MV-4-11 (cell line): Measurements from ENCODE around the gene CNN2.
"Not testable (repeated sequence)": the region's sequence is repeated elsewhere in the genome, so short reads cannot be mapped to it uniquely, and the experiment has no call there.

Source experiments
- DNase-seq: peaks from one replicate; lab custom pipeline; 2025; lab: John Stamatoyannopoulos, UW

Gene CNN2

DNA sequence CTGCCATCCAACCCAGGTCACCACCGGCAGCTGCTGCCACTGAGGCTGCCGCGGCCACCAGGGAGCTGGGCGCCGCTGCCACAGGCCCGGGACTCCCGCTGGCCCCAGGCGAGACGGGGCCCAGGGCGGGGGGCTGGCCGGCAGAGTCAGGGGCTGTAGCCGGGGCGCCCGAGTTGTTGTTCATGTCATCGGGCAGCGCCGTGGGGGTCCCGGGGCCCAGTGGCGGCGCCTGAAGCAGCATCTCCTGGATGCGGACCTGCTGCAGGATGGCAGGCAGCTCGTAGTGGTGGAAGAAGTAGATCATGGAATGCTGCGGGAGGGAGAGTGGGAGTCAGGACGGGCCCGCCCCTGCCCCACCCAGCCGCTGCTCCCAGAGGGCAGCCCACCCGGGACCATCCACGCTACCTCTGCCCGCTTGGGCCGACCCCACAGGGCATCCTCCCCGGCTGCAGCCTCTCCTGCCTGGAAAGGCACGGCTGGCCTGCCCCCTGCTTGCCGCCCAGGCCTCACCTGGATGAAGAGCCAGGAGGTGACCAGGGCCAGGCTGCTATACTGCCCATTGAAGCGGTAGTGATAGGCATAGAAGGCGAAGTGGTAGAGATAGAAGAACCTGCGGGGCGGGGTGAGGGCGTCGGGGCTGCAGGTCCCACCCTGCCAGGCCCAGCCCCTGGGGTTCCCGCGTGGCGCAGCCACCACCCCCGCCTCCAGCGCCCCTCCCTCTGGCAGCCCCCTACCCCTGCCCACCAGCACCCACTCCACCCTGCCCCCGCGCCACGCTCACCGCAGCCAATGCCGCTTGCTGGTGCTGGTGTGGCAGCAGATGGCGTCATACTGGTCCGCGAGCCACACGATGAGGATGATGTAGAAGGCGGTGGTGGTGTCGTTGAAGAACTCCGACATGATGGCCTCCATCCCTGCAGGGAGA is 15.6 kb upstream of the CNN2 start:
- DNase-seq: no peak

DNA sequence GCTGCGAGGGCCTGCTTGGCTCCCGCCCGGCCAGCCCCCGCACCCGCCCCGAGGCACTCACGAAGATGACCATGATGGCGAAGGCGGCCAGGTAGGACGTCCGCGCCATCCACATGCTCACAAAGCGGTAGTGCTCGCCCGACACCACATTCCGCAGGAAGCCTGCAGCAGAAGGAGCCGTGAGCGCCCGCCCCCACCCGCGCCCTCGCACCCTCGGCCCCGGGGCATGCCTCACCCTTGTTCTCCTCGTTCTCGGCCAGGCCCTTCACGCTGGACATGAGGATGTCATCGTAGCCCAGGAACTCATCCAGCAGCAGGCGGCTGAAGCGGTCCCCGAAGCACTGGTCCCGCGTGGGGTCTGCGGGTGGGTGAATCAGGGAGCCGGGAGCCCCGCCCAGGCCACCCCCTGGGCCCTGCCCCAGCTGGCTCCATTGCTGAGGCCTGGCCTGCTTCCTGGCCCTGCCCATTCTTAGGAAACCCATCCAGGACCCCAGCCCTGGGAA is 14.5 kb upstream of the CNN2 start:
- DNase-seq: no peak

DNA sequence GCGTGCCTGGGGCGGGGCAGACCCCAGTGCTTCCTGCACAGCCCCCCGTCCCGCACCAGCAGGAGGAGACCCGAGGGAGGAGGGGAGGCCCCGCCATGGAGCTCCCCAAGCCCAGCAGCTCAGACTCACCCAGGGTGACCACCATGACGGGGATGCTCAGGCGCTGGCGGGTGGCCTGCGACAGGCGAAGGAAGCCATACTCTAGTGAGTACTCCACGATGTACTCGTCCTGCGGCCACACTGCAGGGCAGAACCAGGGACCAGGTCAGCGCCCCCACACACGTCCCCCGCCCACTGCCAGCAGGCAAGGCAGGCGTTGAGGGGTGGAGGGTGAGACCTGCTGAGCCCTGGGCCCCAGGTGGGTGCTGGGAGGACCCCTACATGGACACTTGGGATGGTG is 14.1 kb upstream of the CNN2 start:
- DNase-seq: no peak

DNA sequence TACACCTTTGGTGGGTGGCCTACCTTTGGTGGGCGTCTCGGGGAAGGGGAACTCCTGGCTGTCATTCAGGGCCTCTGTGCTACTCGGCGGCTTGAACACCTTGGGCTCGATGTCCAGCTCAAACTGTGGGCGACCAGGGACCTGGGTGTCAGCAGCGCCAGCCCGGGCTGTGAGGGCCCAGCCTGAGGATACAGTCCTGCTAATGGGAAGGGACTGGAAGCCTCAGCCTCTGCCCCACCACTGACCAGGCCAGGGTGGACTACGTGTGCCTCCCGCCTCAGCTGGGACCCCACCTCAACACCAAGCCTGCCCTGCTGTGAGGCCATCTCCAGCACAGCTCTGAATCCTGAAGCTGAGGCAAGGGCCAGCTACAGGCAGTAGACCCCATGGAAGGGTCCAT is 13.2 kb upstream of the CNN2 start:
- DNase-seq: no peak

DNA sequence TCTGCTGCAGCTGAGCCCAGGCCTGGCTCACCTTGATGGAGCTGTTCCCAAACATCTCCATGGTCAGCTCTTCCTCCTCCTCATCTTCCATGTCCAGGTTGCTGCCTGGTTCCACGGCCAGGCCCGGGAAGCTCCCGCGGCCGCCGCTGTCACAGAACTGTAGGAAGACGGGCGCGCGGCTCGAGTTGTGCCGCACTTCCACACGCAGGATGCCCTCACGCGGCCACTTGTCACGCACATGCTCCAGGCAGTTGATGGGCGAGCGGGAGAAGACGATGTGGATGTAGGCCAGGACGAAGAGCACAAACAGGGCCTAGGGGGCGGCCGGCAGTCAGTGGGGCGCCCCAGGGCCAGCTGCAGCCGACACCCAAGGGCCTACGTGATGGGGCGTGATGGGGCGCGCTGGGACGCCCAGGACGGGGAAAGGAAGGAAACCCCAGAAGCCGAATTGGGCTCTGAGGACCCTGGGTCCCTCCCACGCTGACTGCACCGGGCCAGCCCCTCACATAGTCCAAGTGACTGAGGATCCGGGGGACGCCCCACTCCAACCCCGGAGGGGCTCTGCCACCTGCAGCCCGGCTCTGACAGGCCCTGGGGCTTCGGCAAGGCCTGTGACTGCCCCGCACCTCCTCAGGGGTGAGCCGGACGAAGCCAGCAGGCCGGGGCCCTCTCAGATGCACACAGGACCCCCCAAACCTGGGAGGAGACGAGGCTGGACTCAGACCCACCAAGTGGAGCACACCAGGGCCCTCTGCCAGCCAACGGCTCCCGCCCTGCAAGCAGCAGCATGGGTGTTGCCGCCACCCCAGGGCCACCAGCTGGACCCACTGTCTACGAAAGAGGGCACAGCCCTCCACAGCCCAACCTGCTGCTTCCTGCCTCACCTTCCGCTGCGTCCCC is 12.0 kb upstream of the CNN2 start:
- no peak for DNase-seq

DNA sequence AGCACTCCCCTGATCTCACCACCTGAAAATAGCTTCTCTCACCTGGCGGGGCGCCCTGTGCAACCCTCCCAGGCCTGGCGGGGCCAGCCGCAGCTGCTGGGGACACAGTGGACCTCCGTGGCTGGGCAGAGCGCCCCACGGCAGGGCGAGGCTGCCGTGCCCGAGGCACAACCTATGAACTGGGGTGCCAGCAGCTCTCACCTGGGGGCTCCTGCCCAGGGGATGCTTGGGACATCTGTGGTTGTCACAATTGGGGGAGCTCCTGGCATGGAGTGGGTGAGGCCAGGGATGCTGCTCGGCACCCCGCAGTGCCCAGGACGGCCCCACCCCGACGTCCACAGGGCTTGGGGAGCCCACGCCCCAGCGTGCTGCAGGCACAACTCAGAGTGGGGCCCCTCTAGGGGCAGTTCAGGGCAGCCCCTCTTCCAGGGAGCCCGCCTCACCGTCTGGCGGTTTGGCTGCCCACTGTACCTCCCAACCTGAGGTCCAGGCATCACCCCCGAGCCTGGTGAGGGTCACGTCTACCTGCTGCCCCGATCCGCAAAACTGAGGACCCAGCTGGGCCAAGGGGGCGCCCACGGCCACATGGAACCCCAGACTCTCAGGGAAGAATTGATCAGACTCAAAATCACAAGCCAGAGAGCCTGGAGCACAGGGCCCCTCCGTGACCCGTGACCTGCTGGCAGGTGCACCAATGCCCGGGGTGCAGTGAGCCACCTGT is 11.2 kb upstream of the CNN2 start:
- DNase-seq: no peak

DNA sequence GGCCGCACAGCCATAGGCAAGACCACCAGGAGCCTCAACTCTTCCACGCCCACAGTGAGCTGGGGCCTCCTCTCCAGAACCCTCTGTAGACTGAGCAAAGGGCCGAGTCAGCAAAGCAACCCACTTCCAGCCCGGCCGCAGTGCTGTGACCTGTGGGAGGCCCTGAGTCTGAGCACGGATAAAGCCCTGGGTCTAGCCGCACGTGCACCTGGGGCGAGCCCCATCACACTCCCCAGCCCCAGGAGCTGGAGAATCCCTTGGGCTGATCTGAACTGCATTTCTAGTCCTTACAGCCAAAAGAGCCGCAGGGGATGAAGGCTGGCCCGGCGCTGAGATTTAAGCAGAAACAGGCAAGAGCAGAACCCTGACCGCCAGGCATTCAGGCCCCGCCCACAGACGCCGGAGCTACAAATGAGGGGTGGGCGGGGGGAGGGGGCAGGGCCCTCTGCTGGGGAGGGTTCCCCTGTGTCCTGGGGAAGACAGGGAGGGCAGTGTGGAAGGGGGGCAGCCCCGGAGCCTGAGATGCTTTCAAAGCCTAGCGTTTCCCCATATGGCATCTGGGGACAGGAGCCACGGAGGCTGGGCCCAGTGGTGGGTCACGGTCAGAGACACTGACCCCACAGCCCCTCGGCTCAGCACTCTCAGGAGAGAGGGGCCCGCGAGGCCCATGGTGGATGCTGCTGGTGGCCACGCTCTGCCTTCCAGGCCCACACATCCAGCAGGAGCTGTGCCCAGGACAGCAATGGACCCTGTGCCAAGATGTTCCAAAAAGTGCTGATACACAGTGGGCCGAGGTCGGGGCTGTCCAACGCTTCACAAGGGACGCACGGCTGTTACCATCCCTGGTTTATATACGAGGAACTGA is 10.4 kb upstream of the CNN2 start:
- DNase-seq: no peak

DNA sequence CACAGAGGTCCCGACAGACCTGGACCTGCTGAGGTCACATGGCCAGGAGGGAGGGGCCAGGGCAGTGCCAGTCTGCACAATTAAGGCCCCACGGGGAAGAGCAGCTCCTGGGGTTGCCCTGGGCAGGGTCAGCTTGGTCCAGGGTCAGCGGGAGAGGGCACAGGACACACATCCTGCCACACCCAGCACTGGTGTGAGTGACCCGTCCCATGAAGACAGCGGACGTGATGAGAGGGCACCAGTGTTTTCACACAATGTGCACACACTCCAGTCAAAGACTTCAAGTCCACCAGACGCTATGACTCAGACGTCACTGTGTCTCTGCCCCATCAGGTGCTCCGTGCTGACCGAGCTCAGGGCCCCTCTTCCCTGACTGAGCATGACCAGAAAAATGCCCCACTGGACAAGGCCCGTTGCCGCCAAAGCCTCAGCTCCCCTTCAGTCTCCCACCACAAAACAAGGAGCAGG is 9.7 kb upstream of the CNN2 start:
- no peak for DNase-seq

DNA sequence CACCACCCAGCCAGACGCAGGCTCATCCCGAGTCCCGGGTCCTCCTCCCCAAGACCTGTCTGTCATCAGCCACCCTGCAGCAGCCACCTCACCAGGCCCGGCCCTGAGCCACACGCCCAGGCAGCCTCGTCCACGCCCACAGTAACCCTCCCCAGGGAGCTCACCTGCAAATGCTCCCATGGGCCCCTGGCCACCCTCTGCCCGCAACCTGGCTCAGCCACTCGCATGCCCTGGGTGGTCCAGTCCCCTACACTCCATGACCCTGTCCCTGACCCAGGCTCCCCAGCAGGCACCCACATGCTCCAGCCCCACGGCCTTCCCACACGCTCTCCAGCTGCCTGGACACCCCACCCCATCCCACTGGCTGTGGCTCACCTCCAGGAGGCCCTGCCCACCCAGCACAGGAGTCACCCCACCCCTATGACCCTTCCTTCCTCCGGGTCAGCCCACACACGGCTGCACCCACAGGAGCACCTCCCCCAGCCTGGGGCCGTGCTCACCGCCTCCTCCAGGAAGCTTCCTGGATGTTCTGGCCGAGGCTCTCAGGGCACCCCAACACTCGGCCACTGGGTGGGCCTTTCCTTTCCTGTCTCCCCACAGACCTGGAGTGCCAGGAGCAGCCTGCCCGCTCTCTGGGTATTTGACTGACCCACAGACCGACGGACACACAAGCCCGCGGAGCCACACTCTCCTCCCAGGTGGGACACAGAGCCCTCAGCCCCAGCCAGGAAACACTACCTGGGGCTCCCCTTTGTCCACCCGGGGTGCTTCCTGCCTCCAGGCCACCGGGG is 9.1 kb upstream of the CNN2 start:
- DNase-seq: no peak

DNA sequence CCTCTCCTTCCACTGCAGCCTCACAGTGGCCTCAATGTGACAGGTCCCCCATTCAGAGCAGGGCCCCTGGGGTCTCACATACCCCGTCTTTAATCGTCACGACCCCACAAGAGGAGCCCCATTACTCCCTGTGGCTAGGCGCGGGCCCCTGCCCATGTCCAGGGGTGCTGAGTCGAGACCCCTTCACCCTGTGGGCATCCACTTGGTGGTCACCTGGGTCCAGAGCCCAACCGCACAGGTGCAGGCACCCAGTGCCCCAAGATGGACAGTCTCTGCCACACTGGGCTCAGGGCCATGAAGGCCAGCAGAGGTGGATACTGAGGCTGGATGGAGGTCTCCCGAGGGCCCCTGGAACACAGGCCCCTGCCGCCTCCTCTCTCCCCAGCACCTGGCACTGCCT is 8.5 kb upstream of the CNN2 start:
- no peak for DNase-seq

DNA sequence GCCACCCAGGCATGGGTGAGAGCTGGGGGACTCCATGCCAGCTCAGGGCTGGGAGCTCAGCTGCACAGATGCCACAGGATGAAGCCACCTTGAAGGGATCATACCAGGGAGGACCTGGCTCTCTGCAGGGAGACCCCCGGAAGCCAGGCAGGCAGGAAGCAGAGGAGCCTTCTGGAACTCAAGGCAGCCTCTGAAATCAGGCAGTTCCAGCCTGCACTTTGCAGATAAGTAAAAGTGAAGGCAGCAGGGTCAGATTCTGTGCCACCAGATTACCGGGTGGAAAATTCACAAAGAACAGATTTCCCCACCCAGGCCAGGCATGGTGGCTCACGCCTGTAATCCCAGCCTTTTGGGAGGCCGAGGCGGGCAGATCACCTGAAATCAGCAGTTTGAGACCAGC is 8.0 kb upstream of the CNN2 start:
- no peak for DNase-seq

DNA sequence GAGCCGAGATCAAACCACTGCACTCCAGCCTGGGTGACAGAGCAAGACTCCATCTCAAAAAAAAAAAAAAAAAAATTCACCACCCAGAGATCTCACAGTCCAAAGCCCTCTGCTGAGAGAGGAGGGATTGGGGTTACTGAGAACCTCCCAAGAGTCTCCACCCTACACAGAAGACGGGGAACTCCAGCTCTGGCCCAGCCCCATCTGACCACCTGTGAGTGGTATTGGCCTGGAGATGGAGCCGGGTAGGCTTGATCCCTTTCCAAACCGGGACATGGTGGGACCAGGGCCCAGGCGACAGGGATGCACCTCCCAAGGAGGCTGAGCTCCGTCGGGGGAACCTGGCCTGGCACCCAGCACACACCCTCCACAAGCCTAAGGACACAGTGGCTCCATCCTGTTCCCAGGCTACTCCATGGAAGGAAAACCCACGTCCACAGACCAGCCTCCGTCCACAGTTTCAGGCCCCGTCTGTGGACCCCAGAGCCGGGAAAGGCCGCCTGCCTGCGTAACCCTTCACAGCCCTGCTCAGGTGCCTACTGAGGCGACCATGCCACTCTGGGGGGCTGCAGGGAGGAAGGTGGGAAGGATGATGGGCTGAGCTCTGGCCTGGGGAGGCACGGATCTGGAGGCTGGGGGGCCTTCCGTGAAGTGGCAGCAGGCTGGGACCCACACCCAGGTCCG is 7.3 kb upstream of the CNN2 start:
- no peak for DNase-seq

DNA sequence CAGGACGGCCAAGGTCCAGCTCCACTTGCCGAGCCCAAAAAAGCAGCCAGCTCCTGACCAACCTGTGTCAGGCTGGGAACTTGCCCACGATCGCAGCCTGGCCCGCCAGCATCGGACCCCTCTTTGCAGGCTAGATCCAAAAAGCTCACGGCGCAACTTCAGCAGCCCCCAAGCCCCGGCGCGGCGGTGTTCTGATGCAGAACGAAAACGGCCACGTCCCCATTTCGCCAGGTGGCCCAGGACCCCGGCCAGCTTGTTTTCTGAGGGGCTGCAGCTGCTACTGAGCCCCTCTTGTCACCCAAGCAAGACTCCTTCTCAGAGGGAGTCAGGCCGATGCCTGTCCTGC is 6.8 kb upstream of the CNN2 start:
- DNase-seq: no peak

DNA sequence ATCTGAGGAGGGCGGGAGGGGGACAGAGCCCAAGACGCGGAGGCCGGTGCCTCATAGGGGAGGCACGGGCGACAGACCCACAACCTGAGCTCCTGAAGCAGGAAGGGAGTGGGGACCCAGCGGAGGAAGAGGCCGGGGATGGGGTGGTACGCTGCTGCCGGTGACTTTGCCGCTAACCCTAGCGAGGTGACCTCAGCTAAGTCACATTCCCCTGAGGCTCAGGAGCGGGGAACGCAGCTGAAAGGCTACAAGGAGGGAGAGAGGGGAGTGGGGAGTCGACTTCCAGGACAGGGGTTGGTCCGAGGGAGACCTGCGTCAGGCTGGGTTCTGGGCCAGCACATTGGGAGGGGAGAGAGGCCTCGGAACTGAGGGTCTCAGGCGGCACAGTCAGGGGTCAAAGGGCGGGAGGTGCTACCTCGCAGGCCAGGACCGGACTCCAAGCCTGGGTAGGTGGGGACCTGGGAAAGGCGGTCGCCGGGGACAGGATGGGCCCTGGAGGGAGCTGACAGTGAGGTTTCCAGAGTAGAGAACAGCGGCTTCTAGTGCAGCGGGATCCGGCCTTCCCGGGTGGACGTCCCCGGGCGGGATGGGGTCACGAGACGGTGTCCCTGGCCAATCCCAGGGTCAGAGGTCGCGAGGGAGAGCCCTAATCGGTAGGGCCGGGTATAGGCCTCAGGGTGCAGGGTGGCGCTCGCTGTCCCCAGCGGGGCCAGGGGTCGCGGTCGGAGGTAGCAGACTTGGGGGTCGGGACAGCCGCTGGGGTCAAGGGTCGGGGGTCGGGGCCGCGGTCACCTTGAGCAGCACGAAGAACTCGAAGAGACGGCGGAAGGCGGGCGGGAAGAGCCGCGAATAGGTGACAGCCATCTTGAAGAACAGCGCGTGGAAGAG is 6.2 kb upstream of the CNN2 start:
- DNase-seq: no peak

DNA sequence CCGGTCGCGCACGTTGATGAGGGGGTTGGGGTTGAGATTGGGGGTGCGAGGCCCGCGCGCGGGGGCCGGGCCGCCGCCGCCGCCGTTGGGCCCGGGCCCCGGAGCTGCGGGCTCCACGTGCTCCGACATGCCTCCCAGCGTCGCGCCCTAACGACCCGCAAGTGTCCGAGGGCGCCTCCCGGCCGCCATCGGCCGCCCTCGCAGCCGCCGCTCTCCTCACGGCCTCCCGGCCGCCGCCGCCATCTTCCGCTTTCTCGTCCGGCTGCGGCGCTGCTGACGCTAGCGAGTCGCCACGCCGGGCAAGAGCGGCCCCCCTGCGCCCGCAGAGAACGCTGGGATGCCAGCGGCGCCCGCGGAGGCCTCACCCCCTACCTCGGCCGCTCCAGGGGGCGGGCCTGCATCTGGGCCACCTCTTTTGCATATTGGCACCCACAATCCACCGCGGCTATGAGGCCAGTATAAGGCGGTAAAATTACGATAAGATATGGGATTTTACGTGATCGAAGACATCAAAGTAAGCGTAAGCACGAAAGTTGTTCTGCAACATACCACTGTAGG is 5.5 kb upstream of the CNN2 start, which contains the start of gene TMEM259:
Gene TMEM259, minus strand, starts transcription at position 256 of the 558 bp plus-strand sequence. Its CDS starts 127 bp downstream, at position 129.
- peak; percentile 96 for DNase-seq

DNA sequence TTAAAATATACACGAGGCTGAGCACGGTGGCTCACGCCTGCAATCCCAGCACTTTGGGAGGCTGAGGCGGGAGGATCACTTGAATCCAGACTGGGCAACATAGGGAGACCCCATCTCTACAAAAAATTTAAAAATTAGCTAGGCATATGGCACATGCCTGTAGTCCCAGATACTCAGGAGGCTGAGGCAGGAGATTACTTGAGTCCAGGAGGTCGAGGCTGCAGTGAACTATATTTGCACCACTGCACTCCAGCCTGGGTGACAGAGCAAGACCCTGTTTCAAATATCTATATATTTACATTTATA is 2.6 kb upstream of the CNN2 start:
- not testable (repeated sequence) for DNase-seq

DNA sequence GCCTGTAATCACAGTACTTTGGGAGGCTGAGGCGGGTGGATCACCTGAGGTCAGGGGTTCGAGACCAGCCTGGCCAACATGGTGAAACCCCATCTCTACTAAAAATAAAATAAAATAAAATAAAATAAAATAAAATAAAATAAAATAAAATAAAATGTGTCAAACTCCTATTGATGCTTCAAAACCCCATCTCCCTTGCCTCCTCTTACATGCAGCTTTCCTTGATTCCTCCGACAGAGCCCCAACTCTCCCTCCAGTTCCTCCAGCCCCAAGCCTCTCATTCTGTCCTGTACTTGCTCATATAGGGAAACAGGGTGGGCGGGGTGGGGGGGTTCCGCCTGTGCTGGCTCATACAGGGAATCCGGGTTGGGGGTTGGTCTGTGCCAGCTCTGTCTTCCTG is 1.3 kb upstream of the CNN2 start:
- DNase-seq: not testable (repeated sequence)
